ENCODE measurements around the gene C5orf58. TPM values are rescaled to one million over a fixed set of nuclear protein-coding genes. Genes with fewer than 3 reads are reported as not detected.

Gene C5orf58
- polyA plus RNA-seq, 12 donors: 0.37 to 0.85 (median 0.52) TPM; not detected in 7

DNA sequence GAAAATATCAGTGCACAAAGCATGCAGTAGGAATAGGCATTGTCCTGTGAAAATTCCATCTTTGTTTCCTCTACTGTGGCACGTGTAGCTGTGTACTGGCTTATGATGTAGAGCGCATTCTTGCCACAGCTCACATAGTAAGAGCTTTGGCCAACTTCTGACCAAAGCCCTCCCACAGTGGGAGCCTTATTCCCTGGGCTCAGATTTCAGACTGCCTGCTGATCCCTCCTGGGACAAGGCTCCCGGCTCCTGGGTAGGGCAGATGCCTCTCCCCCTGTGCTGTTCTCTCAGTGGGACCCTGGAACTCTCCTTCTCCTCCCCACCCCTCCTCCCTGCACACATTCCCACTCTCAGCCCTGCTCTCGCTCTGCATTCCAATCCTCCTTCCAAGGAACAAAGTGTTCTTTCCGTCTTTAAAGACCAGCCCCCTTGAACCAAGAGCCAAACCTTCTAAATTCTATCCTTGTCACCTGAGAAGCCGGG is 47.3 kb downstream of the C5orf58 start:
- no peak for DNase-seq

DNA sequence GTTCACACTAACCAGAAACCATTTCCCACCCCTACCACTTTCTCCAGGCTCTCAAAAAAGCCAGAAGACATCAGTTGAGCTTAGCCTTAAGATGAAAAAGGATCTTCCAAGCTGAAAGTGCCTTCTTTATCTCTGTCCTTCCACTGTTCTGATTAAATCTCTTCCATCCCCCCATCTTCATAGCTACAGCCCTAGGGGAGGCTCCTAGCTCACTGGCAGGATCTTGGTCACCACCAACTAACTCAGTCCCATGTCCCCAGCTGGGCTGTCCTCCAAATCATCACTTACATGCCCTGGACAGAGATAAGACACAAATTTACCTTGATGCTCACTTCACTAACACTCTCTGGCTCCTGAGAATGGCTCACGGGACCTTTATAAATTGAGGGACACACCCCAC is 50.5 kb downstream of the C5orf58 start:
- no peak for DNase-seq

GRCh38 chr5:170284231-170284630 is 51.4 kb downstream of the C5orf58 start:
- no peak for DNase-seq

DNA sequence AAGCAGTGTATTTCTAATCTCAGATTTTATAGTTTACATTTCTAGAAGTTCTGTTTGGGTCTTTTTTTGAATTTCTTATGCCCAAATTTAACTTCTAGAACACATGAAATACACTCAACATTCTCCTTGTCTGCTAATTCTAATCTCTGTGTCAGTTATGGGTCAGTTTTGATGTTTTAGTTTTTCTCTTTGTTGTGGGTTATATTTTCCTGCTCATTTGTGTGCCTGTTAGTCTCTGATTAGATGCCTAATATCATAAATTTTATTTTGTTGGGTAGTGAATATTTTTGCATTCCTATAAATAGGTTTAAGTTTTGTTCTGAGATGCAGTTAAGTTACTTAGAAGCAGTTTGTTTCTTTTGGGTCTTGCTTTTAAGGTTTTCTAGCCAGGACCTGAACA is 52.4 kb downstream of the C5orf58 start:
- no peak for DNase-seq

GRCh38 chr5:170286386-170286925 is 53.7 kb downstream of the C5orf58 start:
- no peak for DNase-seq

DNA sequence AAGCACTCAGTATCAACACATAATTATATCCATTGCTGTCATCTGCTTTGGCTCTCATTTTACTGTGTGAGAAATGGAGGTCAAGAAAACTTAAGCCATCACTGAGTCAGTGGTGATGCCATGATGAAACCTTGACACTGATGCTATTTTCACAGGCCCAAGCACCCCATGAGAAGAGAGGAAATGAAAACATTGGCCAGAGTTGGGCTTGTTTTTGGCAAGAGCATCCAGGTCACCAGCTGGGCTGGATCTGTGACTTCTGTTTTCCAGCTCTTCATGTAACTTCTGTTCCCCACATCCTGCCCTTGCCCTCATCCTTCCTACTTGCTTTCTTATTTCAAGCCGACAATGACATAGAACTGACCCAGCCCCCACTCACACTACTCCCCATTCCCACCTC is 54.7 kb downstream of the C5orf58 start:
- no peak for DNase-seq

DNA sequence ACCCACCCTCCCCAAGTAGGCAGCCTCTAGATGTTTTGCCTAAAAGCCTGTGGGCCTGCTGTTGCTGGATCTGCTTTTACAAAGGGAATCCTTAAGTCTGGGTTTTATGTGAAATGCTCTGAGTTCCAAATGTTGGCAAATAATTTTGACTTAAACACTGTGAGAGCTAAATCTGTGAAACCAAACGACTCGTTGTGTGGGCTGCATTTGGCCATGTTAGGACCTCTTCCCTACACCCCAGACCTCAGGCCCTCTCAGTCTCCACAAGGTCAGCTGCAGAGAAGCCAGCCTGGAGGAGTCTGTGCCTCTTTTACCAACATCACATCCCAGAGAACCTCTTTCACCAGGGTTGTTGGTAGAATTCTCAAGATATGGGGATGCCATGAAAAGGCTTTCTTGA is 55.4 kb downstream of the C5orf58 start:
- DNase-seq: no peak

DNA sequence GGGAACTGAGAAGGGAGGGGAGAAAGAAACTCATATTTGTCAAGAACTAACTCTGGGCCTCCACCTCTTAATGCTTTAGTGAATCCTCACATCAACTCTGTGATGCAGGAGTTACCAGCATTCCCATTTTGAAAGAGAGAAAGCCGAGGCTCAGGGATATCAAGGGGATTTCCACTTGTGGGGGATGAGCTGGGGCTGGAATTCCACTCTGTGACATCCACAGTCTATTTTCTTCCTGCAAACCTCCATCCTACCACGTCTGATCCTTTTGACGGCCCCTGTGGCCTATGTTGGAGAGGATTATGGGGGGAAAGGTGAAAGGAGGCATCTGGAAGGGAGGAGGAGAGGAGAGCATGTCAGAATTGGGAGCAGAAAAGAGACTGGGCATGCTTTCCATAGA is 55.8 kb downstream of the C5orf58 start:
- no peak for DNase-seq

- no peak for DNase-seq
Observed at GRCh38 chr5:170289121-170289520, 56.3 kb downstream of the C5orf58 start.

GRCh38 chr5:170289764-170290163 is 57.0 kb downstream of the C5orf58 start:
- DNase-seq: no peak

DNA sequence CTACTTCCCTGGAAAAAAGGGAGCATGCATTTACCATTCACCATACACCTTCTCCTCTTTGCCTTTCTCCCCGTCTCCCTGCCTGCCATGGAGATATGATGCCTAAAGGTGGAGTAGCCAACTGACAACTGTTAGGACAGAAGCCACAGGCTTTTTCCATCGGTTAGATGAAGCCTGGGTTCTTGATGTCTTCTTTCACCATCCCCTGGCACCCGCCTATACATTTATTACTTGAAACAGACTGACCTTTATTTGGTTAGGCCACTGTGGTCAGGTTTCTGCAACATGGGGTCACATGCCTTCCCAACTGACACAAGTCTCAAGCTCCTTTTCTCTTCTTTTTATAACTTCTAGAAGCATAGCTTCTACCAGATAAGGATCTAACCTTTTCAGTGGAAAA is 57.7 kb downstream of the C5orf58 start:
- DNase-seq: no peak

GRCh38 chr5:170292179-170293104 is 59.7 kb downstream of the C5orf58 start:
- DNase-seq: no peak

- DNase-seq: no peak
Observed at GRCh38 chr5:170293273-170293672, 60.5 kb downstream of the C5orf58 start.

GRCh38 chr5:170294057-170294456 is 61.3 kb downstream of the C5orf58 start:
- no peak for DNase-seq

- no peak for DNase-seq
Observed at GRCh38 chr5:170294556-170294955, 61.8 kb downstream of the C5orf58 start.

Other genes starting within 250 kb of the C5orf58 start
- gene FOXI1, start 127.1 kb upstream of the C5orf58 start, polyA plus RNA-seq (ENCODE audit: insufficient read length in 12 of 12): not detected
- gene LCP2, start 64.8 kb downstream of the C5orf58 start, polyA plus RNA-seq (ENCODE audit: insufficient read length in 12 of 12): 10 to 100 TPM in 1 of 12 donors, 1 to 10 TPM in 10, not detected in 1; 4.7 to 16.3 (median 5.8) TPM
- gene KCNMB1, start 156.4 kb downstream of the C5orf58 start, polyA plus RNA-seq (ENCODE audit: insufficient read length in 12 of 12): 1 to 10 TPM in 2 of 12 donors, under 1 TPM in 9, not detected in 1; 0.34 to 3.3 (median 0.71) TPM

Data from muscle of arm (tissue), 12 donors.